Endothelial cell of coronary artery (primary cell): ENCODE data around the gene SLC7A8. TPM values are rescaled to one million over a fixed set of nuclear protein-coding genes. Genes with fewer than 3 reads are reported as not detected.

Source experiments
- total RNA-seq: library from RNA; depleted of rRNA; stranded (reverse); fragments of >200 nt; gene quantifications from 2 replicates; pipeline ENCODE4 v1.2.3, GENCODE V29; 2014

SLC7A8 gene
- total RNA-seq, result 0.63 TPM in 1 of 2 replicates, not detected in the other

GRCh38 chr14:23183479-23183878, at the start of gene SLC7A8:
SLC7A8 (minus strand) TSS chr14:23183660; CDS start chr14:23182914, 746 bp downstream.

GRCh38 chr14:23118506-23119362, 64.7 kb downstream of the SLC7A8 start, which contains the start of gene CEBPE:
CEBPE (minus strand) TSS chr14:23119255; CDS start chr14:23119091, 164 bp downstream.

GRCh38 chr14:23104591-23105347, 78.7 kb downstream of the SLC7A8 start, which contains the start of gene CIROP:
CIROP (minus strand) TSS chr14:23104989; CDS start chr14:23104920, 69 bp downstream.

GRCh38 chr14:23095196-23096108, 88.0 kb downstream of the SLC7A8 start, which contains the start of gene C14orf119:
C14orf119 (plus strand) TSS chr14:23095505; CDS start chr14:23097659, 2,154 bp downstream.

GRCh38 chr14:23094666-23095195, 88.7 kb downstream of the SLC7A8 start, which contains the start of gene ACIN1:
ACIN1 (minus strand) TSS chr14:23095136; CDS start chr14:23095112, 24 bp downstream.

Other genes starting within 250 kb of the SLC7A8 start
- 33.0 and 38.8 TPM in 2 replicates for gene HAUS4, start 226.6 kb downstream of the SLC7A8 start, total RNA-seq
- gene AJUBA, start 201.1 kb downstream of the SLC7A8 start, total RNA-seq, result 40.2 and 86.7 TPM in 2 replicates
- gene C14orf93, start 173.5 kb downstream of the SLC7A8 start, total RNA-seq, result 4.9 and 5.3 TPM in 2 replicates
- gene PSMB5, start 148.8 kb downstream of the SLC7A8 start, total RNA-seq, result 258 and 313 TPM in 2 replicates
- gene PSMB11, start 141.4 kb downstream of the SLC7A8 start, total RNA-seq, result not detected in 2 replicates
- gene CDH24, start 126.1 kb downstream of the SLC7A8 start, total RNA-seq, result 13.9 and 15.7 TPM in 2 replicates
- gene ACIN1, start 88.5 kb downstream of the SLC7A8 start, total RNA-seq, result 83.1 and 91.2 TPM in 2 replicates
- 57.6 and 64.3 TPM in 2 replicates for gene C14orf119, start 88.2 kb downstream of the SLC7A8 start, total RNA-seq
- gene CIROP, start 78.7 kb downstream of the SLC7A8 start, total RNA-seq, result not detected in 2 replicates
- gene CEBPE, start 64.4 kb downstream of the SLC7A8 start, total RNA-seq, result not detected in 2 replicates
- gene RNF212B, start 54.3 kb upstream of the SLC7A8 start, total RNA-seq, result not detected in 2 replicates
- 3.3 and 4.0 TPM in 2 replicates for gene HOMEZ, start 102.5 kb upstream of the SLC7A8 start, total RNA-seq
- gene PPP1R3E, start 119.2 kb upstream of the SLC7A8 start, total RNA-seq, result 1.3 and 1.9 TPM in 2 replicates
- 12.1 and 14.6 TPM in 2 replicates for gene BCL2L2, start 123.2 kb upstream of the SLC7A8 start, total RNA-seq
- 83.3 and 103 TPM in 2 replicates for gene PABPN1, start 137.8 kb upstream of the SLC7A8 start, total RNA-seq
- 1.1 and 8.5 TPM in 2 replicates for gene SLC22A17, start 169.2 kb upstream of the SLC7A8 start, total RNA-seq
- 0.94 TPM in 1 of 2 replicates, not detected in the other for gene EFS, start 181.5 kb upstream of the SLC7A8 start, total RNA-seq
- not detected in 2 replicates for gene IL25, start 189.1 kb upstream of the SLC7A8 start, total RNA-seq
- not detected in 2 replicates for gene CMTM5, start 193.4 kb upstream of the SLC7A8 start, total RNA-seq
- gene MYH6, start 224.6 kb upstream of the SLC7A8 start, total RNA-seq, result not detected in 2 replicates